ENCODE results near the gene PRR13. TPM values are rescaled to one million over a fixed set of nuclear protein-coding genes. Genes with fewer than 3 reads are reported as not detected.

Gene PRR13
- total and polyA plus RNA-seq, 2 donors (not counting 3 experiments of a cell fraction or from before 2014, with no cell fraction given) = 68.9 to 139 TPM

GRCh38 chr12:53450936-53451335 lies 9.4 kb downstream of the PRR13 start:
- H3K9me3 ChIP-seq (replicated peaks; ENCODE audit: control insufficient read depth, insufficient read depth, low read length) = no peaks in the 10 kb centered on the region
- H3K27me3 ChIP-seq (ENCODE audit: control insufficient read depth in 2 of 2, insufficient read depth in 2 of 2, low read length in 2 of 2) = no peaks in the 10 kb centered on the region
- FAIRE-seq (no peak), DNase-seq (ENCODE audit: low read depth, low spot score) (no peak)
- no peak for TF ChIP-seq JUN (IDR thresholded peaks at IDR 0.05; ENCODE audit: borderline replicate concordance, insufficient read depth, insufficient read length, low read depth)
- no peak for TF ChIP-seq GATA2 (IDR thresholded peaks at IDR 0.05; ENCODE audit: insufficient read depth, insufficient read length, low read depth, low read length)
- no peaks in the 10 kb centered on the region for H3K9me1 ChIP-seq (replicated peaks; ENCODE audit: control insufficient read depth, extremely low read depth, insufficient read depth, low read length)
- H3K4me1 ChIP-seq (ENCODE audit: control insufficient read depth, extremely low read depth, insufficient read depth, low read length) = peaks cover 12% of the 10 kb centered on the region
- POLR2A ChIA-PET = no interaction called here
- H4K20me1 ChIP-seq (replicated peaks; ENCODE audit: control insufficient read depth, extremely low read depth, insufficient read depth, low read length) = peaks cover 16% of the 10 kb centered on the region
- CTCF ChIA-PET = interaction anchor here (1.0 to 1.6 kb wide), 5 partner anchors 11 to 130 kb away, joined by 3 to 5 read pairs (median 4); partner anchors contain the start of gene AAAS
- no peak overlapping the region for H3K9ac ChIP-seq (replicated peaks; ENCODE audit: extremely low read depth, insufficient read depth, low read length)
- no TSS peak for BruUV-seq (replicated peaks)
- H3K4me2 ChIP-seq (ENCODE audit: insufficient read depth, low read length) = no peak overlapping the region
- no peak overlapping the region for H3K4me3 ChIP-seq (replicated peaks in 1 of 3; ENCODE audit: insufficient read depth in 1 of 3, low read depth in 1 of 3, low read length in 3 of 3)
- intact Hi-C loops (cut with micrococcal nuclease) (loop anchor here (1.0 to 5.0 kb wide), 3 partner anchors 10 to 226 kb away; partner anchors contain the start of genes ATP5MC2 and PRR13), dilution Hi-C loops (cut with MboI; ENCODE audit: extremely low pct_ligation_motif_present, low sequenced_read_pairs) (no loop called here)
- H3K79me2 ChIP-seq (ENCODE audit: control insufficient read depth, insufficient read depth, low read length) = peaks cover 38% of the 10 kb centered on the region
- peaks cover 15 to 17% of the 10 kb centered on the region in 2 experiments for H3K36me3 ChIP-seq (ENCODE audit: control insufficient read depth in 2 of 2, extremely low read depth in 1 of 2, insufficient read depth in 2 of 2, low read length in 2 of 2)
- H2AFZ ChIP-seq (ENCODE audit: low read depth, low read length) = no peak overlapping the region
- H3K27ac ChIP-seq (ENCODE audit: insufficient read depth, low read depth, low read length) = no peak overlapping the region

- FAIRE-seq (peak; percentile 94), DNase-seq (ENCODE audit: low read depth, low spot score) (peak; percentile 99)
- ChIA-PET POLR2A (interaction anchor here (0.7 kb wide), 1 partner anchor 71 kb away, joined by 3 read pairs; no protein-coding TSS in a partner anchor), CTCF (interaction anchor here (1.0 to 1.3 kb wide), 3 partner anchors 12 to 130 kb away, joined by 4 to 5 read pairs (median 4); partner anchors contain the start of gene AAAS)
- Histone ChIP-seq H3K27me3 (ENCODE audit: control insufficient read depth in 2 of 2, insufficient read depth in 2 of 2, low read length in 2 of 2) (no peaks in the 10 kb centered on the region), H3K36me3 (ENCODE audit: control insufficient read depth in 2 of 2, extremely low read depth in 1 of 2, insufficient read depth in 2 of 2, low read length in 2 of 2) (peaks cover 17 to 23% of the 10 kb centered on the region in 2 experiments), H3K9me3 (replicated peaks; ENCODE audit: control insufficient read depth, insufficient read depth, low read length) (no peaks in the 10 kb centered on the region), H3K4me1 (ENCODE audit: control insufficient read depth, extremely low read depth, insufficient read depth, low read length) (peaks cover 12% of the 10 kb centered on the region), H2AFZ (ENCODE audit: low read depth, low read length) (peak within 1 kb of the TSS; percentile 15), H3K79me2 (ENCODE audit: control insufficient read depth, insufficient read depth, low read length) (peaks cover 45% of the 10 kb centered on the region), H3K27ac (ENCODE audit: insufficient read depth, low read depth, low read length) (peak within 1 kb of the TSS; percentile 87), H3K4me2 (ENCODE audit: insufficient read depth, low read length) (peak within 1 kb of the TSS; percentile 100), H3K9ac (replicated peaks; ENCODE audit: extremely low read depth, insufficient read depth, low read length) (peak within 1 kb of the TSS; percentile 94), H3K4me3 (replicated peaks in 1 of 3; ENCODE audit: insufficient read depth in 1 of 3, low read depth in 1 of 3, low read length in 3 of 3) (peak within 1 kb of the TSS; percentile 81 to 100 (median 89)), H3K9me1 (replicated peaks; ENCODE audit: control insufficient read depth, extremely low read depth, insufficient read depth, low read length) (no peaks in the 10 kb centered on the region), H4K20me1 (replicated peaks; ENCODE audit: control insufficient read depth, extremely low read depth, insufficient read depth, low read length) (peaks cover 16% of the 10 kb centered on the region)
- dilution Hi-C loops (cut with MboI; ENCODE audit: extremely low pct_ligation_motif_present, low sequenced_read_pairs) = no loop called here
- BruUV-seq (replicated peaks) = TSS peak; percentile 91
- intact Hi-C loops (cut with micrococcal nuclease) = loop anchor here (1.0 to 5.0 kb wide), 5 partner anchors 10 to 226 kb away; partner anchors contain the start of genes ATP5MC2, PRR13 and TARBP2
- peak; percentile 44 for TF ChIP-seq MAX (IDR thresholded peaks at IDR 0.05; ENCODE audit: insufficient read depth, insufficient read length)
- TF ChIP-seq CTCF (IDR thresholded peaks at IDR 0.05; ENCODE audit: extremely low read depth in 1 of 2, insufficient read depth in 1 of 2, low read depth in 1 of 2, low read length in 2 of 2) = peak; percentile 89 to 93
- peak; percentile 85 for TF ChIP-seq POLR2AphosphoS5 (IDR thresholded peaks at IDR 0.05; ENCODE audit: insufficient read depth, low read depth, low read length)
- no peak for TF ChIP-seq JUN (IDR thresholded peaks at IDR 0.05; ENCODE audit: borderline replicate concordance, insufficient read depth, insufficient read length, low read depth)
Observed at GRCh38 chr12:53451661-53452158, 10.2 kb downstream of the PRR13 start, which contains the start of gene PCBP2. Gene PCBP2, plus strand, starts transcription at chr12:53452102. Its CDS starts 2,699 bp downstream, at chr12:53454801.
